HepG2 (cell line): Measurements from ENCODE around the gene MSI2. TPM values are rescaled to one million over a fixed set of nuclear protein-coding genes. Genes with fewer than 3 reads are reported as not detected.

Experiments used
- AKAP8 ChIP-seq: sonication (generic); formaldehyde crosslinking; IDR thresholded peaks from 2 replicates; pipeline ENCODE4 v1.5.1; 2020; ENCODE audit warnings: mild to moderate bottlenecking, missing genetic modification reagents
- ELF3 ChIP-seq: IDR thresholded peaks from 2 replicates; pipeline ENCODE4 v1.6.1; 2016; ENCODE audit warnings: missing genetic modification reagents, missing compliant biosample characterization
- ETV5 ChIP-seq: IDR thresholded peaks from 2 replicates; pipeline ENCODE4 v1.6.1; 2018; ENCODE audit warnings: missing biosample characterization, missing genetic modification reagents, inconsistent platforms, borderline replicate concordance
- POLR2AphosphoS2 ChIP-seq: IDR thresholded peaks from 2 replicates; pipeline ENCODE4 v1.6.1; 2011; ENCODE audit warnings: low read depth, low read length, improper control_type of control experiment
- ZNF720 ChIP-seq: sonication (generic); formaldehyde crosslinking; IDR thresholded peaks from 2 replicates; pipeline ENCODE4 v1.4.0; 2020; ENCODE audit warnings: missing genetic modification reagents
- ZNF749 ChIP-seq: sonication (generic); formaldehyde crosslinking; IDR thresholded peaks from 2 replicates; pipeline ENCODE4 v1.8.0; 2022; ENCODE audit warnings: mild to moderate bottlenecking, missing genetic modification reagents, moderate library complexity, borderline replicate concordance
- polyA plus RNA-seq, 8 experiments: library from polyadenylated mRNA; depleted of rRNA in 3 of 8; stranded (reverse) in 7 of 8; unstranded in 1 of 8; fragments of >200 nt; fragmentation: Illumina TruSeq in 4 of 8; extraction: Trizol in 4 of 8; gene quantifications; 2 replicates each; pipeline versions ENCODE4 v1.2.1 to v1.2.3, GENCODE V29; 2011 to 2016; ENCODE audit warnings: low read depth in 4 of 8, missing spikeins in 1 of 8, mixed read lengths in 1 of 8; ENCODE audit not compliant: insufficient read depth in 1 of 8
- total RNA-seq, 5 experiments: library from RNA; depleted of rRNA; stranded (reverse); fragments of >200 nt; fragmentation: Illumina TruSeq; extraction: Trizol; gene quantifications; 2 replicates each; pipeline ENCODE4 v1.2.3, GENCODE V29; 2016; ENCODE audit warnings: low read depth in 1 of 5
- TF ChIP-seq, protein P1 (sequence below): sonication (generic); formaldehyde crosslinking; IDR thresholded peaks from 2 replicates; pipeline ENCODE4 v1.5.0; 2020; ENCODE audit warnings: missing genetic modification reagents
- TF ChIP-seq, protein P2 (sequence below): IDR thresholded peaks from 2 replicates; pipeline ENCODE4 v1.6.1; 2016; ENCODE audit warnings: low read depth, borderline replicate concordance
- TF ChIP-seq, protein P3 (sequence below): sonication (generic); formaldehyde crosslinking; IDR thresholded peaks from 2 replicates; pipeline ENCODE4 v1.4.0; 2020; ENCODE audit warnings: missing genetic modification reagents; ENCODE audit errors: not compliant biosample characterization
- TF ChIP-seq, protein P4 (sequence below): sonication (generic); formaldehyde crosslinking; IDR thresholded peaks from 2 replicates; pipeline ENCODE4 v1.4.0; 2020; ENCODE audit warnings: missing genetic modification reagents, borderline replicate concordance
- TF ChIP-seq, protein P5 (sequence below): sonication (generic); formaldehyde crosslinking; IDR thresholded peaks from 2 replicates; pipeline ENCODE4 v1.4.0; 2020; ENCODE audit warnings: missing genetic modification reagents
- TF ChIP-seq, protein P6 (sequence below): sonication (generic); formaldehyde crosslinking; IDR thresholded peaks from 2 replicates; pipeline ENCODE4 v1.4.0; 2020; ENCODE audit warnings: missing genetic modification reagents, borderline replicate concordance
- TF ChIP-seq, protein P7 (sequence below): sonication (generic); formaldehyde crosslinking; IDR thresholded peaks from 2 replicates; pipeline ENCODE4 v1.8.0; 2023; ENCODE audit warnings: mild to moderate bottlenecking, missing genetic modification reagents

MSI2 gene
- total and polyA plus RNA-seq, 2 of the 13 experiments (the other 11 are each of a cell fraction or from before 2014, with no cell fraction given) = 77.5 to 78.4 TPM

DNA sequence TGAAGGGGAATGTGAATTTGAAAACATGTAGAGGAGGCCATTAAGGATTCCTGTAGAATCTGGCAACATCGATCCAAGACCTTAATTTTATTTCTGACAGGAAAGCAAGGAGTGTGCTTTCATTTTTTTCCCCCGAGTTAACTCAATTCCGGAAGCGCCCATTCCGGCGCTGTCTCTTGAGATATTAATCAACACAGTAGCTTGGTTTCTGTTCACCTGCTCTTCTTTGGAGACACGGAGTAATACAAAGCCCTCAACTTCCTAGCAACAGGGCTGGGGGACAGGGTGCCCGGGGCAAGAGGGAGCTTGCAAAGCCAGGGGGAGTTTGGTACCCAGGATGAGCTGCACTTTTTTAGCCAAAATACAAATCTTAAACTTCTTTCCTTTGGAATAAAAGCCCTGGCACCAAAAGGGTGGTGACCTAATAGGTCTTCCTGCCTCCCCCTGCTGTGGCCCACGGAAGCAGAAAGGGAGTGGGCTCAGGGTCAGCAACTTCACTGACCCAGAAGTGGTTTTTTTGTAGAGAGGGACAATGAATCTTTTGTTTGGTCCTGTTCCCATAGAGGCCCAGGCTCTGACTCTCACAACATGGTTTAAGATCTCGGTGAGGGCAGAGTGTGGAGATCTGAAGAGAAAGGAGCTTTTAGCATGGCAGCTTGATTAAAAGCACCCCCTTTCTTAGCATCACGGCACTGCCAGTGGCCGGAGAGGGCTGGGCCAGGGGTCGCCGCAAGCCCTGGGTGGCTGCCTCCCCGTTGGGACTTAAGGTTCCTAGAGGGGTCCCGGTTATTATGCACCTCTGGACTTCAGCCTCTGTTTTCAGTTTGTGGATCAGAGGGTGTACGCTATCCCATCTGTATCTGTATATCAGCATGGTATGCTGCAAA is 281.4 kb downstream of the MSI2 start (continued):
- TF ChIP-seq, protein P1, sequence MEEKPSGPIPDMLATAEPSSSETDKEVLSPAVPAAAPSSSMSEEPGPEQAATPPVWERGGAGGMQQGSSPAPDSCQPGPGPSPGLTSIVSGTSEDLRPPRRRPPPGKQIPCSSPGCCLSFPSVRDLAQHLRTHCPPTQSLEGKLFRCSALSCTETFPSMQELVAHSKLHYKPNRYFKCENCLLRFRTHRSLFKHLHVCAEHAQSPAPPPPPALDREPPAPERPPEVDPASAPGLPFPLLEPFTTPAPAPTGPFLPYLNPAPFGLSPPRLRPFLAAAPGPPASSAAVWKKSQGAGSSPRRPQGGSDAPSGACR (CRISPR knock-in tag) = no peak; the same call in 1 of the 2 replicates
- TF ChIP-seq, protein P2, sequence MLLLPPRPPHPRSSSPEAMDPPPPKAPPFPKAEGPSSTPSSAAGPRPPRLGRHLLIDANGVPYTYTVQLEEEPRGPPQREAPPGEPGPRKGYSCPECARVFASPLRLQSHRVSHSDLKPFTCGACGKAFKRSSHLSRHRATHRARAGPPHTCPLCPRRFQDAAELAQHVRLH (CRISPR knock-in tag) = peak; percentile 50; the same call in 1 of the 2 replicates
- TF ChIP-seq AKAP8 = no peak
- TF ChIP-seq ELF3 = peak; percentile 81; the same call in 1 of the 2 replicates
- TF ChIP-seq ZNF720 (CRISPR knock-in tag) = no peak
- peak; percentile 83; the same call in 1 of the 2 replicates for TF ChIP-seq ETV5 (CRISPR knock-in tag)
- TF ChIP-seq, protein P3, sequence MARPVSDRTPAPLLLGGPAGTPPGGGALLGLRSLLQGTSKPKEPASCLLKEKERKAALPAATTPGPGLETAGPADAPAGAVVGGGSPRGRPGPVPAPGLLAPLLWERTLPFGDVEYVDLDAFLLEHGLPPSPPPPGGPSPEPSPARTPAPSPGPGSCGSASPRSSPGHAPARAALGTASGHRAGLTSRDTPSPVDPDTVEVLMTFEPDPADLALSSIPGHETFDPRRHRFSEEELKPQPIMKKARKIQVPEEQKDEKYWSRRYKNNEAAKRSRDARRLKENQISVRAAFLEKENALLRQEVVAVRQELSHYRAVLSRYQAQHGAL (CRISPR knock-in tag) = no peak
- TF ChIP-seq ZNF749 (CRISPR knock-in tag) = no peak
- TF ChIP-seq, protein P4, sequence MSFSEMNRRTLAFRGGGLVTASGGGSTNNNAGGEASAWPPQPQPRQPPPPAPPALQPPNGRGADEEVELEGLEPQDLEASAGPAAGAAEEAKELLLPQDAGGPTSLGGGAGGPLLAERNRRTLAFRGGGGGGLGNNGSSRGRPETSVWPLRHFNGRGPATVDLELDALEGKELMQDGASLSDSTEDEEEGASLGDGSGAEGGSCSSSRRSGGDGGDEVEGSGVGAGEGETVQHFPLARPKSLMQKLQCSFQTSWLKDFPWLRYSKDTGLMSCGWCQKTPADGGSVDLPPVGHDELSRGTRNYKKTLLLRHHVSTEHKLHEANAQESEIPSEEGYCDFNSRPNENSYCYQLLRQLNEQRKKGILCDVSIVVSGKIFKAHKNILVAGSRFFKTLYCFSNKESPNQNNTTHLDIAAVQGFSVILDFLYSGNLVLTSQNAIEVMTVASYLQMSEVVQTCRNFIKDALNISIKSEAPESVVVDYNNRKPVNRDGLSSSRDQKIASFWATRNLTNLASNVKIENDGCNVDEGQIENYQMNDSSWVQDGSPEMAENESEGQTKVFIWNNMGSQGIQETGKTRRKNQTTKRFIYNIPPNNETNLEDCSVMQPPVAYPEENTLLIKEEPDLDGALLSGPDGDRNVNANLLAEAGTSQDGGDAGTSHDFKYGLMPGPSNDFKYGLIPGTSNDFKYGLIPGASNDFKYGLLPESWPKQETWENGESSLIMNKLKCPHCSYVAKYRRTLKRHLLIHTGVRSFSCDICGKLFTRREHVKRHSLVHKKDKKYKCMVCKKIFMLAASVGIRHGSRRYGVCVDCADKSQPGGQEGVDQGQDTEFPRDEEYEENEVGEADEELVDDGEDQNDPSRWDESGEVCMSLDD = no peak
- TF ChIP-seq, protein P5, sequence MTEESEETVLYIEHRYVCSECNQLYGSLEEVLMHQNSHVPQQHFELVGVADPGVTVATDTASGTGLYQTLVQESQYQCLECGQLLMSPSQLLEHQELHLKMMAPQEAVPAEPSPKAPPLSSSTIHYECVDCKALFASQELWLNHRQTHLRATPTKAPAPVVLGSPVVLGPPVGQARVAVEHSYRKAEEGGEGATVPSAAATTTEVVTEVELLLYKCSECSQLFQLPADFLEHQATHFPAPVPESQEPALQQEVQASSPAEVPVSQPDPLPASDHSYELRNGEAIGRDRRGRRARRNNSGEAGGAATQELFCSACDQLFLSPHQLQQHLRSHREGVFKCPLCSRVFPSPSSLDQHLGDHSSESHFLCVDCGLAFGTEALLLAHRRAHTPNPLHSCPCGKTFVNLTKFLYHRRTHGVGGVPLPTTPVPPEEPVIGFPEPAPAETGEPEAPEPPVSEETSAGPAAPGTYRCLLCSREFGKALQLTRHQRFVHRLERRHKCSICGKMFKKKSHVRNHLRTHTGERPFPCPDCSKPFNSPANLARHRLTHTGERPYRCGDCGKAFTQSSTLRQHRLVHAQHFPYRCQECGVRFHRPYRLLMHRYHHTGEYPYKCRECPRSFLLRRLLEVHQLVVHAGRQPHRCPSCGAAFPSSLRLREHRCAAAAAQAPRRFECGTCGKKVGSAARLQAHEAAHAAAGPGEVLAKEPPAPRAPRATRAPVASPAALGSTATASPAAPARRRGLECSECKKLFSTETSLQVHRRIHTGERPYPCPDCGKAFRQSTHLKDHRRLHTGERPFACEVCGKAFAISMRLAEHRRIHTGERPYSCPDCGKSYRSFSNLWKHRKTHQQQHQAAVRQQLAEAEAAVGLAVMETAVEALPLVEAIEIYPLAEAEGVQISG (CRISPR knock-in tag) = 0 out of 2 replicates have a peak, but pooled peaks have one; percentile 15
- TF ChIP-seq, protein P6, sequence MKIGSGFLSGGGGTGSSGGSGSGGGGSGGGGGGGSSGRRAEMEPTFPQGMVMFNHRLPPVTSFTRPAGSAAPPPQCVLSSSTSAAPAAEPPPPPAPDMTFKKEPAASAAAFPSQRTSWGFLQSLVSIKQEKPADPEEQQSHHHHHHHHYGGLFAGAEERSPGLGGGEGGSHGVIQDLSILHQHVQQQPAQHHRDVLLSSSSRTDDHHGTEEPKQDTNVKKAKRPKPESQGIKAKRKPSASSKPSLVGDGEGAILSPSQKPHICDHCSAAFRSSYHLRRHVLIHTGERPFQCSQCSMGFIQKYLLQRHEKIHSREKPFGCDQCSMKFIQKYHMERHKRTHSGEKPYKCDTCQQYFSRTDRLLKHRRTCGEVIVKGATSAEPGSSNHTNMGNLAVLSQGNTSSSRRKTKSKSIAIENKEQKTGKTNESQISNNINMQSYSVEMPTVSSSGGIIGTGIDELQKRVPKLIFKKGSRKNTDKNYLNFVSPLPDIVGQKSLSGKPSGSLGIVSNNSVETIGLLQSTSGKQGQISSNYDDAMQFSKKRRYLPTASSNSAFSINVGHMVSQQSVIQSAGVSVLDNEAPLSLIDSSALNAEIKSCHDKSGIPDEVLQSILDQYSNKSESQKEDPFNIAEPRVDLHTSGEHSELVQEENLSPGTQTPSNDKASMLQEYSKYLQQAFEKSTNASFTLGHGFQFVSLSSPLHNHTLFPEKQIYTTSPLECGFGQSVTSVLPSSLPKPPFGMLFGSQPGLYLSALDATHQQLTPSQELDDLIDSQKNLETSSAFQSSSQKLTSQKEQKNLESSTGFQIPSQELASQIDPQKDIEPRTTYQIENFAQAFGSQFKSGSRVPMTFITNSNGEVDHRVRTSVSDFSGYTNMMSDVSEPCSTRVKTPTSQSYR (CRISPR knock-in tag) = peak; percentile 14; the same call in 1 of the 2 replicates
- TF ChIP-seq, protein P7, sequence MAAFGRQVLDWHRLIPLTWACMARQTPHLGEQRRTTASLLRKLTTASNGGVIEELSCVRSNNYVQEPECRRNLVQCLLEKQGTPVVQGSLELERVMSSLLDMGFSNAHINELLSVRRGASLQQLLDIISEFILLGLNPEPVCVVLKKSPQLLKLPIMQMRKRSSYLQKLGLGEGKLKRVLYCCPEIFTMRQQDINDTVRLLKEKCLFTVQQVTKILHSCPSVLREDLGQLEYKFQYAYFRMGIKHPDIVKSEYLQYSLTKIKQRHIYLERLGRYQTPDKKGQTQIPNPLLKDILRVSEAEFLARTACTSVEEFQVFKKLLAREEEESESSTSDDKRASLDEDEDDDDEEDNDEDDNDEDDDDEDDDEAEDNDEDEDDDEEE (CRISPR knock-in tag) = no peak
- no peak for TF ChIP-seq POLR2AphosphoS2
